Adipocyte (in vitro differentiated cells): Measurements from ENCODE around the gene ZNF878.
"Not testable (repeated sequence)": the region's sequence is repeated elsewhere in the genome, so short reads cannot be mapped to it uniquely, and the experiment has no call there.

Experiments
- DNase-seq: peaks from one replicate; pipeline ENCODE4 v3.0.0-alpha.2; 2015; ENCODE audit warnings: low read depth
- H3K27me3 ChIP-seq: replicated peaks from 2 replicates; pipeline ENCODE4 v1.7.0; 2013; ENCODE audit warnings: mild to moderate bottlenecking, low read length, moderate library complexity; ENCODE audit not compliant: control insufficient read depth, insufficient read depth
- H3K36me3 ChIP-seq: 2 replicates; pipeline ENCODE4 v1.7.0; 2013; ENCODE audit warnings: low read length, mild to moderate bottlenecking, moderate library complexity; ENCODE audit not compliant: control insufficient read depth, insufficient read depth, severe bottlenecking
- H3K4me1 ChIP-seq: 2 replicates; pipeline ENCODE4 v1.7.0; 2013; ENCODE audit warnings: mild to moderate bottlenecking, low read length, moderate library complexity; ENCODE audit not compliant: control insufficient read depth, insufficient read depth
- H3K4me3 ChIP-seq: 2 replicates; pipeline ENCODE4 v1.7.0; 2013; ENCODE audit warnings: mild to moderate bottlenecking, low read length, moderate library complexity
- H3K9ac ChIP-seq: 2 replicates; pipeline ENCODE4 v1.7.0; 2013; ENCODE audit warnings: mild to moderate bottlenecking, low read length, moderate library complexity
- H3K9me3 ChIP-seq: 2 replicates; pipeline ENCODE4 v1.7.0; 2013; ENCODE audit warnings: mild to moderate bottlenecking, low read length, moderate library complexity; ENCODE audit not compliant: control insufficient read depth

The ZNF878 gene

GRCh38 chr19:12052497-12053169, at the start of gene ZNF878:
Gene ZNF878 (minus strand): TSS chr19:12052961. CDS start chr19:12052801, 160 bp downstream.
- peak within 1 kb of the TSS; percentile 87 for H3K4me3 ChIP-seq
- H3K27me3 ChIP-seq, result peaks cover 7% of the 10 kb centered on the region
- H3K36me3 ChIP-seq, result no peaks in the 10 kb centered on the region
- peak within 1 kb of the TSS; percentile 68 for H3K9ac ChIP-seq
- no peaks in the 10 kb centered on the region for H3K9me3 ChIP-seq
- H3K4me1 ChIP-seq, result peaks cover 5% of the 10 kb centered on the region
- DNase-seq, result peak; percentile 94

GRCh38 chr19:12098040-12098439, 45.3 kb upstream of the ZNF878 start:
- Histone ChIP-seq H3K4me3 (no peak overlapping the region), H3K36me3 (peaks cover 4% of the 10 kb centered on the region), H3K4me1 (peaks cover 9% of the 10 kb centered on the region), H3K9me3 (peaks cover 3% of the 10 kb centered on the region), H3K27me3 (no peaks in the 10 kb centered on the region), H3K9ac (no peak overlapping the region)
- DNase-seq, result no peak

GRCh38 chr19:12095111-12095790, 42.5 kb upstream of the ZNF878 start:
- no peaks in the 10 kb centered on the region for H3K27me3 ChIP-seq
- H3K9ac ChIP-seq, result no peak overlapping the region
- DNase-seq, result peak; percentile 80
- H3K4me3 ChIP-seq, result no peak overlapping the region
- peaks cover 4% of the 10 kb centered on the region for H3K36me3 ChIP-seq
- H3K9me3 ChIP-seq, result peaks cover 3% of the 10 kb centered on the region
- H3K4me1 ChIP-seq, result peaks cover 9% of the 10 kb centered on the region

GRCh38 chr19:12093777-12094176, 41.0 kb upstream of the ZNF878 start:
- no peak for DNase-seq
- Histone ChIP-seq H3K4me1 (peaks cover 9% of the 10 kb centered on the region), H3K9ac (no peak overlapping the region), H3K27me3 (no peaks in the 10 kb centered on the region), H3K4me3 (no peak overlapping the region), H3K9me3 (no peaks in the 10 kb centered on the region), H3K36me3 (peaks cover 4% of the 10 kb centered on the region)

GRCh38 chr19:12092956-12093355, 40.2 kb upstream of the ZNF878 start:
- no peaks in the 10 kb centered on the region for H3K27me3 ChIP-seq
- H3K4me3 ChIP-seq, result peak overlapping the region; percentile 93
- H3K36me3 ChIP-seq, result peaks cover under 1% of the 10 kb centered on the region
- H3K9me3 ChIP-seq, result no peaks in the 10 kb centered on the region
- H3K4me1 ChIP-seq, result peaks cover 9% of the 10 kb centered on the region
- DNase-seq, result peak; percentile 48
- peak overlapping the region; percentile 90 for H3K9ac ChIP-seq

- peak; percentile 94 for DNase-seq
- Histone ChIP-seq H3K36me3 (no peaks in the 10 kb centered on the region), H3K9ac (peak overlapping the region; percentile 90), H3K4me1 (peaks cover 9% of the 10 kb centered on the region), H3K9me3 (no peaks in the 10 kb centered on the region), H3K27me3 (no peaks in the 10 kb centered on the region), H3K4me3 (peak overlapping the region; percentile 93)
Measured at GRCh38 chr19:12092065-12092867, 39.5 kb upstream of the ZNF878 start.

- no peaks in the 10 kb centered on the region for H3K27me3 ChIP-seq
- no peak overlapping the region for H3K4me3 ChIP-seq
- H3K36me3 ChIP-seq, result no peaks in the 10 kb centered on the region
- H3K9ac ChIP-seq, result no peak overlapping the region
- peaks cover 8% of the 10 kb centered on the region for H3K4me1 ChIP-seq
- DNase-seq, result peak; percentile 81
- H3K9me3 ChIP-seq, result no peaks in the 10 kb centered on the region
Measured at GRCh38 chr19:12090807-12091206, 38.0 kb upstream of the ZNF878 start.

GRCh38 chr19:12085074-12085818, 32.5 kb upstream of the ZNF878 start:
- H3K9ac ChIP-seq, result no peak overlapping the region
- no peaks in the 10 kb centered on the region for H3K4me1 ChIP-seq
- peaks cover 2% of the 10 kb centered on the region for H3K36me3 ChIP-seq
- H3K27me3 ChIP-seq, result no peaks in the 10 kb centered on the region
- no peak for DNase-seq
- no peak overlapping the region for H3K4me3 ChIP-seq
- peaks cover 31% of the 10 kb centered on the region for H3K9me3 ChIP-seq

- H3K9me3 ChIP-seq, result peaks cover 49% of the 10 kb centered on the region
- H3K27me3 ChIP-seq, H3K4me3 ChIP-seq, H3K4me1 ChIP-seq, H3K9ac ChIP-seq, DNase-seq: not testable (repeated sequence)
- peaks cover 12% of the 10 kb centered on the region for H3K36me3 ChIP-seq
Measured at GRCh38 chr19:12083336-12083735, 30.6 kb upstream of the ZNF878 start.

GRCh38 chr19:12077375-12077774, 24.6 kb upstream of the ZNF878 start:
- no peak for DNase-seq
- H3K4me1 ChIP-seq, result no peaks in the 10 kb centered on the region
- H3K4me3 ChIP-seq, result peak overlapping the region; percentile 53
- H3K27me3 ChIP-seq, result no peaks in the 10 kb centered on the region
- H3K9ac ChIP-seq, result no peak overlapping the region
- peaks cover 93% of the 10 kb centered on the region for H3K9me3 ChIP-seq
- peaks cover 62% of the 10 kb centered on the region for H3K36me3 ChIP-seq
